Measurements from ENCODE around the gene ZNF608. TPM values are rescaled to one million over a fixed set of nuclear protein-coding genes. Genes with fewer than 3 reads are reported as not detected.

ZNF608 gene
- total RNA-seq, 3 donors from 2014 or later: 15.7 to 82.1 (median 58.7) TPM

GRCh38 chr5:124732428-124733328 lies 13.8 kb downstream of the ZNF608 start:
- Histone ChIP-seq H3K9me3 (no peaks in the 10 kb centered on the region), H3K4me1 (no peaks in the 10 kb centered on the region), H3K4me3 (no peak overlapping the region), H3K27ac (no peak overlapping the region), H3K27me3 (no peaks in the 10 kb centered on the region), H3K36me3 (no peaks in the 10 kb centered on the region)
- TF ChIP-seq CTCF (IDR thresholded peaks at IDR 0.05): no peak
- no peak for TF ChIP-seq POLR2AphosphoS5 (IDR thresholded peaks at IDR 0.05)
- TF ChIP-seq POLR2A (IDR thresholded peaks at IDR 0.05): no peak
- intact Hi-C loops (cut with DNase I; ENCODE audit: low total_unique reads): no loop called here
- no peak for DNase-seq (ENCODE audit: low spot score in 2 of 2)

GRCh38 chr5:124730381-124730780 lies 16.1 kb downstream of the ZNF608 start:
- no peak for DNase-seq (ENCODE audit: low spot score in 2 of 2)
- Histone ChIP-seq H3K9me3 (no peaks in the 10 kb centered on the region), H3K4me3 (no peak overlapping the region), H3K27me3 (no peaks in the 10 kb centered on the region), H3K4me1 (no peaks in the 10 kb centered on the region), H3K36me3 (no peaks in the 10 kb centered on the region), H3K27ac (no peak overlapping the region)
- no peak for TF ChIP-seq POLR2A (IDR thresholded peaks at IDR 0.05)
- no peak for TF ChIP-seq CTCF (IDR thresholded peaks at IDR 0.05)
- no peak for TF ChIP-seq POLR2AphosphoS5 (IDR thresholded peaks at IDR 0.05)
- intact Hi-C loops (cut with DNase I; ENCODE audit: low total_unique reads): no loop called here

DNA sequence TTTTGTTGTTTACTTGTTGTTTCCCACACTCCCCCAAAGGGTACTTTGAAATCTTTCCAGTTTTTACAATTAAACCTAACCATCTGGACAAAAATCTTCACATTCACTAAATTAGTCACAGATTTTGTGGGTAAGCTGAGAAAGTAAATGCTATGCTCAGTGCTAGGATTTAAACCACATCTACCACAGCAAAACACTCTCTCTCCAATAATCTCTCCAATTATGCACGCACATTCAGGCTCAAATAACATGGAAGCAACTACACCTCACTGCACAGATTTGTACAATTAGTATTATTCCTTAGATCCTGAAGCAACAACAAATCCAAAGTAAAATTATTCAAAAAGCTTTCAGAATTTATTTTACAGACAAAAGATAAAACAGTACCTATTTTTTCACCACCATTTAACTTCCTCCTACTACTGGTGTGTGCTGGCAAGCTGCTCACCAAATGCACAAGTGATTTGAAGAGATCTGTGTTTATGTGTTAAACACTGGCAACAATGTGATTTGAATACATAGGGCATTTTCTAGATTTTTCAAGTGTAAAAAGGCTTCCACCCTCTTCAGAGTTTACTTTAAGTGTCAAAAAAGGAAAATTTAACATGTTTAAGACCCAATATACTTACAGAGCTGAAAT lies 16.6 kb downstream of the ZNF608 start:
- TF ChIP-seq POLR2AphosphoS5 (IDR thresholded peaks at IDR 0.05): no peak
- no peak for TF ChIP-seq POLR2A (IDR thresholded peaks at IDR 0.05)
- TF ChIP-seq CTCF (IDR thresholded peaks at IDR 0.05): no peak
- Histone ChIP-seq H3K4me1 (no peaks in the 10 kb centered on the region), H3K27ac (no peak overlapping the region), H3K4me3 (no peak overlapping the region), H3K27me3 (no peaks in the 10 kb centered on the region), H3K9me3 (no peaks in the 10 kb centered on the region), H3K36me3 (no peaks in the 10 kb centered on the region)
- DNase-seq (ENCODE audit: low spot score in 2 of 2): no peak
- intact Hi-C loops (cut with DNase I; ENCODE audit: low total_unique reads): no loop called here

GRCh38 chr5:124728968-124729332 lies 17.5 kb downstream of the ZNF608 start:
- H3K9me3 ChIP-seq: no peaks in the 10 kb centered on the region
- no peak for DNase-seq (ENCODE audit: low spot score in 2 of 2)
- no peak overlapping the region for H3K27ac ChIP-seq
- H3K27me3 ChIP-seq: no peaks in the 10 kb centered on the region
- H3K36me3 ChIP-seq: no peaks in the 10 kb centered on the region
- intact Hi-C loops (cut with DNase I; ENCODE audit: low total_unique reads): no loop called here
- TF ChIP-seq POLR2AphosphoS5 (IDR thresholded peaks at IDR 0.05): no peak
- no peak overlapping the region for H3K4me3 ChIP-seq
- no peaks in the 10 kb centered on the region for H3K4me1 ChIP-seq

DNA sequence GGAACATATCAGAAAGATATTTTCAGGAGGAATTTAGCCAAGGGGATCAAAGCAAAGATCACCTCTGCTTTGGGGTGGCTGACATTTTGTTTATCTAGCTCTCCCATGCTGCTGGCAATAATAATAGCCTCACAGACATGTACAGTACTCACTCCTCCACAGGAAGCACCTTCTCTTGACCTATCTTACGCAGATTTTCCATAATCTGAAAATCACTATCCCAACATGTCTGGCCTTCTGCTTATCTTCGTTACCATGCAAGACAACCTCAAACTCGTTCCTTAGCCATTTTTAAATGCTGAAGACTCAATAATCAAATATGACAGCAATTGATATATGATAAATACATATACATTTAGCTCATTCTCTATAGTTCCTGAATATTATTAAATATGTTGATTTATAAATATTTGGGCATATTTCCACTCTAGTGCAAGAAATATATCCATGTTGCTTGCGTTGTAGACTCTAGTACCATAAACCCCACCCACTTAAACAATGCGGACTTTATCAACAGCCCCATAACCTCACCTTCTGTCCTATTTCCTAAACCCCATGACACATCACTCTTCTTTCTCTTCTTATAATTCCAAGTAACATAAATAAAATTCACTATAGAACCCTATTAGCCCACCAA lies 18.0 kb downstream of the ZNF608 start:
- Histone ChIP-seq H3K4me3 (no peak overlapping the region), H3K4me1 (no peaks in the 10 kb centered on the region), H3K27ac (no peak overlapping the region), H3K36me3 (no peaks in the 10 kb centered on the region), H3K9me3 (no peaks in the 10 kb centered on the region), H3K27me3 (no peaks in the 10 kb centered on the region)
- TF ChIP-seq POLR2A (IDR thresholded peaks at IDR 0.05) (no peak), POLR2AphosphoS5 (IDR thresholded peaks at IDR 0.05) (no peak), CTCF (IDR thresholded peaks at IDR 0.05) (no peak)
- intact Hi-C loops (cut with DNase I; ENCODE audit: low total_unique reads): no loop called here
- no peak for DNase-seq (ENCODE audit: low spot score in 2 of 2)
